GM12878 (cell line): ENCODE measurements around the gene ARFRP1. TPM values are rescaled to one million over a fixed set of nuclear protein-coding genes. Genes with fewer than 3 reads are reported as not detected.

Source experiments
- CBFB ChIP-seq: IDR thresholded peaks from 2 replicates; pipeline ENCODE4 v1.6.1; 2016; ENCODE audit warnings: antibody characterized with exemption, low read depth
- CEBPB ChIP-seq, 2 experiments: fragments of 150-350 bp in 1 of 2; IDR thresholded peaks; 2 replicates each; pipeline ENCODE4 v1.6.1; 2012 to 2014; ENCODE audit warnings: low read depth in 2 of 2, low read length in 2 of 2, borderline replicate concordance in 1 of 2, inconsistent platforms in 1 of 2
- ETV6 ChIP-seq, 2 experiments: fragments of 450-650 bp in 1 of 2; IDR thresholded peaks in 1 of 2; conservative IDR thresholded peaks in 1 of 2; 2 replicates each; pipeline ENCODE4 v1.6.1; 2014; ENCODE audit warnings: antibody characterized with exemption in 1 of 2, borderline replicate concordance in 1 of 2, low read depth in 1 of 2, mild to moderate bottlenecking in 1 of 2, moderate library complexity in 1 of 2
- FOXK2 ChIP-seq: fragments of 450-650 bp; IDR thresholded peaks from 2 replicates; pipeline ENCODE4 v1.6.1; 2017; ENCODE audit warnings: mild to moderate bottlenecking, moderate library complexity
- GATAD2B ChIP-seq: fragments of 450-650 bp; conservative IDR thresholded peaks from 2 replicates; pipeline ENCODE4 v1.6.1; 2017; ENCODE audit warnings: low read depth, mild to moderate bottlenecking, moderate library complexity
- HDGF ChIP-seq: fragments of 450-650 bp; IDR thresholded peaks from 2 replicates; pipeline ENCODE4 v1.6.1; 2016; ENCODE audit warnings: antibody characterized with exemption
- LARP7 ChIP-seq: fragments of 450-650 bp; IDR thresholded peaks from 2 replicates; pipeline ENCODE4 v1.6.1; 2017; ENCODE audit warnings: mild to moderate bottlenecking
- MEF2A ChIP-seq: IDR thresholded peaks from 2 replicates; pipeline ENCODE4 v1.6.1; 2011; ENCODE audit warnings: low read depth, mild to moderate bottlenecking, low read length, moderate library complexity; ENCODE audit not compliant: insufficient read depth
- MEF2B ChIP-seq: fragments of 450-650 bp; IDR thresholded peaks from 2 replicates; pipeline ENCODE4 v1.6.1; 2018; ENCODE audit warnings: mild to moderate bottlenecking, moderate library complexity; ENCODE audit not compliant: partially characterized antibody, poor library complexity, severe bottlenecking
- NBN ChIP-seq: fragments of 450-650 bp; IDR thresholded peaks from 2 replicates; pipeline ENCODE4 v1.6.1; 2016
- NFXL1 ChIP-seq: fragments of 450-650 bp; IDR thresholded peaks from 2 replicates; pipeline ENCODE4 v1.6.1; 2017; ENCODE audit warnings: antibody characterized with exemption, mild to moderate bottlenecking, borderline replicate concordance
- POLR2AphosphoS5 ChIP-seq: IDR thresholded peaks from 2 replicates; pipeline ENCODE4 v1.6.1; 2011; ENCODE audit warnings: mild to moderate bottlenecking, low read length, inconsistent platforms
- RAD51 ChIP-seq: fragments of 450-650 bp; IDR thresholded peaks from 2 replicates; pipeline ENCODE4 v1.6.1; 2016; ENCODE audit warnings: moderate library complexity, mild to moderate bottlenecking, inconsistent platforms
- SREBF1 ChIP-seq: IDR thresholded peaks from 2 replicates; pipeline ENCODE4 v1.6.1; 2012; ENCODE audit warnings: mild to moderate bottlenecking, low read length
- STAT1 ChIP-seq: fragments of 450-650 bp; conservative IDR thresholded peaks from 2 replicates; pipeline ENCODE4 v1.6.1; 2014; ENCODE audit warnings: antibody characterized with exemption, mild to moderate bottlenecking
- TAF1 ChIP-seq: IDR thresholded peaks from 2 replicates; pipeline ENCODE4 v1.6.1; 2011; ENCODE audit warnings: mild to moderate bottlenecking, low read depth, low read length, borderline replicate concordance
- YY1 ChIP-seq: IDR thresholded peaks from 2 replicates; pipeline ENCODE4 v1.6.1; 2011; ENCODE audit warnings: low read depth, mild to moderate bottlenecking, low read length
- ZNF24 ChIP-seq: fragments of 450-650 bp; IDR thresholded peaks from 2 replicates; pipeline ENCODE4 v1.6.1; 2017; ENCODE audit warnings: antibody characterized with exemption, mild to moderate bottlenecking
- ZNF384 ChIP-seq: IDR thresholded peaks from 2 replicates; pipeline ENCODE4 v1.6.1; 2012; ENCODE audit warnings: low read depth, mild to moderate bottlenecking, low read length, improper control_type of control experiment, borderline replicate concordance
- polyA plus RNA-seq, 11 experiments: library from polyadenylated mRNA; depleted of rRNA in 4 of 11; unstranded in 6 of 11; stranded (reverse) in 5 of 11; fragments of >200 nt; fragmentation: Nextera tagmentation in 4 of 11; fragmentation: Illumina TruSeq in 1 of 11; extraction: Ambion mirVana in 4 of 11; extraction: Trizol in 1 of 11; gene quantifications; 1 replicate in 1 of 11; 2 replicates in 10 of 11; pipeline versions ENCODE4 v1.2.1 to v1.2.3, GENCODE V29; 2011 to 2016; ENCODE audit warnings: inconsistent platforms in 2 of 11, missing spikeins in 2 of 11, low read depth in 1 of 11
- total RNA-seq, 4 experiments: library from RNA; depleted of rRNA in 3 of 4; stranded (reverse); fragments of >200 nt in 3 of 4; fragmentation: Illumina TruSeq in 1 of 4; extraction: Trizol in 1 of 4; gene quantifications; 2 replicates each; pipeline versions ENCODE4 v1.2.1 to v1.2.3, GENCODE V29; 2013 to 2021
- TF ChIP-seq, protein P1 (sequence below): fragments of 450-650 bp; IDR thresholded peaks from 2 replicates; pipeline ENCODE4 v1.6.1; 2017; ENCODE audit warnings: mild to moderate bottlenecking, low read depth, inconsistent platforms; ENCODE audit not compliant: poor library complexity, severe bottlenecking
- TF ChIP-seq, protein P2 (sequence below): IDR thresholded peaks from 2 replicates; pipeline ENCODE4 v1.6.1; 2012; ENCODE audit warnings: low read length, inconsistent platforms
- TF ChIP-seq, protein P3 (sequence below): fragments of 450-650 bp; IDR thresholded peaks from 2 replicates; pipeline ENCODE4 v1.6.1; 2014; ENCODE audit warnings: mild to moderate bottlenecking
- TF ChIP-seq, protein P4 (sequence below): fragments of 450-650 bp; IDR thresholded peaks from 2 replicates; pipeline ENCODE4 v1.6.1; 2016; ENCODE audit warnings: mild to moderate bottlenecking
- TF ChIP-seq, protein P5 (sequence below): fragments of 450-650 bp; IDR thresholded peaks from 2 replicates; pipeline ENCODE4 v1.6.1; 2017; ENCODE audit warnings: mild to moderate bottlenecking

ARFRP1 gene
- total and polyA plus RNA-seq, 10 of the 15 experiments (the other 5 are each of a cell fraction or from before 2014, with no cell fraction given) = 0.37 to 71.7 (median 34.6) TPM

DNA sequence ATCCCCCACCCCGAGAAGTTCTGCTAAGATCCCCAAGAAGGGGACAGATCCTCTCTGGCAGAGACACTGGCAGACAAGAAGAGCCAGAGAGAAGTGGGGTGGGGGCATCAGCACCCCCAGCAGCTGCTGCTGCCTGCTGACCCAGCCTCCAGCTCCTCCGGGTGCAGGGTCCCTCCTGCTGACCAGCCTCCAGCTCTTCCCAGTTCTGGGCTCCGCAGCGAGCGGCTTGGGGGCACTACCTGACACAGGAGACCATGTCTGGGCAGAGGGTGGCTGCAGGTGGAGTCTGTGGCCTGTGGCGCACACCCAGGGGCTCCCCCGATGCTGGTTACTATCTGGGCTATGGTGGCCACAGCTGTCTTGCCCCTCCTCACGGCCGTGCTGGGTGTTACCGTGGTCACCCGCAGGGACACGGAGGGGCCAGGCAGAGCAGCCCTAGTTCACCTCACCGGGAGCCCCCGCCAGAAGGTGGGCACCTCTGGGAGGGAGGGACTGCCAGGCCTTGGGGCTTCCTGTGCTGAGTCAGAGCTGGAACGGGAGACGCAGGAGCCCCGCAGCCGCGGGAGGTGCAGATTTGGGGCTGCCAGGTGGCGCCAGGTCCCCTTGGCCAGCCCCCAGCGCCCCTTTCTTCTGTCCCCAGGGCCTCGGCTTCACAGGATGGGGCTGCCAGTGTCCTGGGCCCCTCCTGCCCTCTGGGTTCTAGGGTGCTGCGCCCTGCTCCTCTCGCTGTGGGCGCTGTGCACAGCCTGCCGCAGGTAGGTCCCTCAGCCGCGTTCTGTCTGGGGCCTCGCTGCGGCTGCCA, 29.3 kb upstream of the ARFRP1 start (continued):
- TF ChIP-seq, protein P1, sequence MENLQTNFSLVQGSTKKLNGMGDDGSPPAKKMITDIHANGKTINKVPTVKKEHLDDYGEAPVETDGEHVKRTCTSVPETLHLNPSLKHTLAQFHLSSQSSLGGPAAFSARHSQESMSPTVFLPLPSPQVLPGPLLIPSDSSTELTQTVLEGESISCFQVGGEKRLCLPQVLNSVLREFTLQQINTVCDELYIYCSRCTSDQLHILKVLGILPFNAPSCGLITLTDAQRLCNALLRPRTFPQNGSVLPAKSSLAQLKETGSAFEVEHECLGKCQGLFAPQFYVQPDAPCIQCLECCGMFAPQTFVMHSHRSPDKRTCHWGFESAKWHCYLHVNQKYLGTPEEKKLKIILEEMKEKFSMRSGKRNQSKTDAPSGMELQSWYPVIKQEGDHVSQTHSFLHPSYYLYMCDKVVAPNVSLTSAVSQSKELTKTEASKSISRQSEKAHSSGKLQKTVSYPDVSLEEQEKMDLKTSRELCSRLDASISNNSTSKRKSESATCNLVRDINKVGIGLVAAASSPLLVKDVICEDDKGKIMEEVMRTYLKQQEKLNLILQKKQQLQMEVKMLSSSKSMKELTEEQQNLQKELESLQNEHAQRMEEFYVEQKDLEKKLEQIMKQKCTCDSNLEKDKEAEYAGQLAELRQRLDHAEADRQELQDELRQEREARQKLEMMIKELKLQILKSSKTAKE = no peak
- no peak for TF ChIP-seq NFXL1
- no peak for TF ChIP-seq ZNF384
- TF ChIP-seq NBN = no peak
- TF ChIP-seq, protein P2, sequence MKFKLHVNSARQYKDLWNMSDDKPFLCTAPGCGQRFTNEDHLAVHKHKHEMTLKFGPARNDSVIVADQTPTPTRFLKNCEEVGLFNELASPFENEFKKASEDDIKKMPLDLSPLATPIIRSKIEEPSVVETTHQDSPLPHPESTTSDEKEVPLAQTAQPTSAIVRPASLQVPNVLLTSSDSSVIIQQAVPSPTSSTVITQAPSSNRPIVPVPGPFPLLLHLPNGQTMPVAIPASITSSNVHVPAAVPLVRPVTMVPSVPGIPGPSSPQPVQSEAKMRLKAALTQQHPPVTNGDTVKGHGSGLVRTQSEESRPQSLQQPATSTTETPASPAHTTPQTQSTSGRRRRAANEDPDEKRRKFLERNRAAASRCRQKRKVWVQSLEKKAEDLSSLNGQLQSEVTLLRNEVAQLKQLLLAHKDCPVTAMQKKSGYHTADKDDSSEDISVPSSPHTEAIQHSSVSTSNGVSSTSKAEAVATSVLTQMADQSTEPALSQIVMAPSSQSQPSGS = no peak
- TF ChIP-seq STAT1 = no peak
- TF ChIP-seq, protein P3, sequence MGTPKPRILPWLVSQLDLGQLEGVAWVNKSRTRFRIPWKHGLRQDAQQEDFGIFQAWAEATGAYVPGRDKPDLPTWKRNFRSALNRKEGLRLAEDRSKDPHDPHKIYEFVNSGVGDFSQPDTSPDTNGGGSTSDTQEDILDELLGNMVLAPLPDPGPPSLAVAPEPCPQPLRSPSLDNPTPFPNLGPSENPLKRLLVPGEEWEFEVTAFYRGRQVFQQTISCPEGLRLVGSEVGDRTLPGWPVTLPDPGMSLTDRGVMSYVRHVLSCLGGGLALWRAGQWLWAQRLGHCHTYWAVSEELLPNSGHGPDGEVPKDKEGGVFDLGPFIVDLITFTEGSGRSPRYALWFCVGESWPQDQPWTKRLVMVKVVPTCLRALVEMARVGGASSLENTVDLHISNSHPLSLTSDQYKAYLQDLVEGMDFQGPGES = no peak
- TF ChIP-seq GATAD2B = peak; percentile 75
- TF ChIP-seq, protein P4, sequence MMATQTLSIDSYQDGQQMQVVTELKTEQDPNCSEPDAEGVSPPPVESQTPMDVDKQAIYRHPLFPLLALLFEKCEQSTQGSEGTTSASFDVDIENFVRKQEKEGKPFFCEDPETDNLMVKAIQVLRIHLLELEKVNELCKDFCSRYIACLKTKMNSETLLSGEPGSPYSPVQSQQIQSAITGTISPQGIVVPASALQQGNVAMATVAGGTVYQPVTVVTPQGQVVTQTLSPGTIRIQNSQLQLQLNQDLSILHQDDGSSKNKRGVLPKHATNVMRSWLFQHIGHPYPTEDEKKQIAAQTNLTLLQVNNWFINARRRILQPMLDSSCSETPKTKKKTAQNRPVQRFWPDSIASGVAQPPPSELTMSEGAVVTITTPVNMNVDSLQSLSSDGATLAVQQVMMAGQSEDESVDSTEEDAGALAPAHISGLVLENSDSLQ = peak; percentile 23; the same call in 1 of the 2 replicates
- TF ChIP-seq POLR2AphosphoS5 = peak; percentile 19; the same call in 1 of the 2 replicates
- peak; percentile 57 for TF ChIP-seq CBFB
- no peak for TF ChIP-seq RAD51
- no peak for TF ChIP-seq MEF2A
- peak in 1 of 2 experiments; percentile 26; a peak in 1 of 4 replicates for TF ChIP-seq ETV6 (conservative IDR thresholded peaks at IDR 0.05 in 1 of 2, IDR thresholded peaks at IDR 0.05 in 1 of 2; ENCODE audit: borderline replicate concordance in 1 of 2, low read depth in 1 of 2)
- no peak for TF ChIP-seq YY1
- TF ChIP-seq SREBF1 = no peak
- no peak; the same call in 1 of the 2 replicates for TF ChIP-seq LARP7
- TF ChIP-seq CEBPB (IDR thresholded peaks at IDR 0.05; ENCODE audit: borderline replicate concordance in 1 of 2, low read depth in 2 of 2, low read length in 2 of 2) = no peak
- TF ChIP-seq HDGF = peak; percentile 52; the same call in 1 of the 2 replicates
- no peak for TF ChIP-seq ZNF24
- TF ChIP-seq FOXK2 = no peak
- TF ChIP-seq TAF1 = no peak
- TF ChIP-seq MEF2B = no peak
- TF ChIP-seq, protein P5, sequence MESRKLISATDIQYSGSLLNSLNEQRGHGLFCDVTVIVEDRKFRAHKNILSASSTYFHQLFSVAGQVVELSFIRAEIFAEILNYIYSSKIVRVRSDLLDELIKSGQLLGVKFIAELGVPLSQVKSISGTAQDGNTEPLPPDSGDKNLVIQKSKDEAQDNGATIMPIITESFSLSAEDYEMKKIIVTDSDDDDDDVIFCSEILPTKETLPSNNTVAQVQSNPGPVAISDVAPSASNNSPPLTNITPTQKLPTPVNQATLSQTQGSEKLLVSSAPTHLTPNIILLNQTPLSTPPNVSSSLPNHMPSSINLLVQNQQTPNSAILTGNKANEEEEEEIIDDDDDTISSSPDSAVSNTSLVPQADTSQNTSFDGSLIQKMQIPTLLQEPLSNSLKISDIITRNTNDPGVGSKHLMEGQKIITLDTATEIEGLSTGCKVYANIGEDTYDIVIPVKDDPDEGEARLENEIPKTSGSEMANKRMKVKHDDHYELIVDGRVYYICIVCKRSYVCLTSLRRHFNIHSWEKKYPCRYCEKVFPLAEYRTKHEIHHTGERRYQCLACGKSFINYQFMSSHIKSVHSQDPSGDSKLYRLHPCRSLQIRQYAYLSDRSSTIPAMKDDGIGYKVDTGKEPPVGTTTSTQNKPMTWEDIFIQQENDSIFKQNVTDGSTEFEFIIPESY = no peak
